Left lung (tissue), 10 donors: ENCODE data around the gene ZBTB21. TPM values are rescaled to one million over a fixed set of nuclear protein-coding genes. Genes with fewer than 3 reads are reported as not detected.

Experiments
- ATAC-seq: fragments of 200-7000 bp; cut with Tn5 transposase; one replicate; pipeline ENCODE4 v1.9.1; 2020; ENCODE audit warnings: moderate library complexity
- DNase-seq, 4 donors: peaks; one replicate each; pipeline ENCODE4 v3.0.0-alpha.2; 2013 to 2020
- H3K27ac ChIP-seq, 2 donors: fragments of 200-600 bp; sonication (generic) in 1 of 2; one replicate each; pipeline versions ENCODE4 v1.5.0 to v1.8.0; 2020 to 2021
- H3K27me3 ChIP-seq, 2 donors: fragments of 200-600 bp; sonication (generic) in 1 of 2; one replicate each; pipeline versions ENCODE4 v1.5.0 to v1.8.0; 2020 to 2021
- H3K36me3 ChIP-seq, 2 donors: fragments of 200-600 bp; sonication (generic) in 1 of 2; one replicate each; pipeline versions ENCODE4 v1.5.0 to v1.8.0; 2020 to 2021
- H3K4me1 ChIP-seq, 2 donors: fragments of 200-600 bp; one replicate each; pipeline ENCODE4 v1.8.0; 2021
- H3K4me3 ChIP-seq, 2 donors: fragments of 200-600 bp; sonication (generic) in 1 of 2; one replicate each; pipeline versions ENCODE4 v1.5.0 to v1.8.0; 2020 to 2021; ENCODE audit warnings: mild to moderate bottlenecking in 1 of 2
- H3K9me3 ChIP-seq, 2 donors: fragments of 200-600 bp; sonication (generic) in 1 of 2; one replicate each; pipeline versions ENCODE4 v1.5.0 to v1.8.0; 2020 to 2021
- intact Hi-C, 2 donors: fragments of 100-400 bp; cut with DNase I; formaldehyde crosslinking; loops; one replicate each; pipeline versions ENCODE4 v1.11.2 to v1.14.2; 2022
- polyA plus RNA-seq, 6 donors: library from polyadenylated mRNA; unstranded; fragments of 120-200 nt; gene quantifications; one replicate each; pipeline ENCODE4 v1.2.1, GENCODE V29; 2013; ENCODE audit not compliant: insufficient read length in 6 of 6
- total RNA-seq, 2 donors: library from RNA; stranded (reverse); fragmentation: NEBNext Ultra II Directional; extraction: Animal tissue kit (Norgen Biotek cat#: 25700); gene quantifications; one replicate each; pipeline ENCODE4 v1.2.1, GENCODE V29; 2021
- TF ChIP-seq, protein P1 (sequence below), 2 donors: fragments of 200-600 bp; sonication (generic) in 1 of 2; IDR thresholded peaks; one replicate each; pipeline versions ENCODE4 v1.5.0 to v1.8.0; 2021; ENCODE audit warnings: antibody characterized with exemption in 2 of 2
- donor health status: DM: no; HTN: yes; CAD: no.
- donor health status: DM: no; HTN: no; CAD: no.

Gene ZBTB21
- total and polyA plus RNA-seq, 8 donors, result 9.2 to 13.9 (median 10.7) TPM

DNA sequence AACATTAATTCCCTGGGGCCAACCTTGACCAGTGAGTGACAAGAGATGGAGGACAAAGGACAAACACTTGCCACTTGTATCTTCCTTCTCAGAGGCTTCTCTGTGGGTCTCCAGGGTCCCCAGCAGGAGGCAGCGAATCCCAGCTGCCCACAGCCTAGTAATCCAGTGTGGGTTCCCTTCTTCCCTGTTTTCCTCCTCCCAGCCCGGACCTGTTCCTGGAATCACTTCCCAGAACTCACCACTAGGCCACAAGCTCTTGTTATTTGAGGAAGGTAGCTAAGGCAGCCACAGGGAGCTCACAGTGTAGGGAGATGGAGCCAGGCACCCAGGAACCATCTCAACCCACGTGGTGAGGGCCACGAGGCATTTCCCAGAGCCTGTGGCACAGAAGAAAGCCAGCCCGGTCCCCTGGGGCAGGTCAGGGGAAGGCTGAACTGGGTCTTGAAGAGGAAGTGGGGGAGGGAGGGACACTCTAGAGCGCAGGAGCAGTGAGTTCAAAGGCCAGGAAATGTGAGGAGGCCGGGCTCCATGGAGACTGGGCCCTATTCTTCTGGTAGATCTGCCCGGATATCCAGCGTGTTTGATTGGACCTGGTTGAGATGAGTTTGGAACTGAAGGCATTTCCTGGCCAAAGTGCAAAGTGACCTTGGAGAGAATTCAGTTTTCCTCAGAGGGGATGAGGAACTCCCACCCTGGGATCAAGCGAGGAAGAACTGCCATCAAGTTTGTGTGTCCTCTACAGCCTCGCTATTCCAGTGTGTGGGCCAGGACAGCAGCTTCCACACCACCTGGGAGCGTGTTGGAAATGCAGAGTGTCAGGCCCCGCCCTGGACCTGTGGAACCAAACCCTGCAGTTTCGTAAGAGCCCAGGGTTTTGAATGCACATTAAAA is 36.1 kb downstream of the ZBTB21 start:
- DNase-seq (peak in 2 of 4 donors; percentile 34 to 41), ATAC-seq (peak; percentile 49)
- H3K27me3 ChIP-seq, result no peaks in the 10 kb centered on the region
- intact Hi-C loops, result no loop called here
- H3K9me3 ChIP-seq, result no peaks in the 10 kb centered on the region
- H3K4me1 ChIP-seq, result peaks cover 0 to 10% of the 10 kb centered on the region in 2 donors
- no peak overlapping the region for H3K27ac ChIP-seq
- H3K36me3 ChIP-seq, result no peaks in the 10 kb centered on the region
- TF ChIP-seq, protein P1, sequence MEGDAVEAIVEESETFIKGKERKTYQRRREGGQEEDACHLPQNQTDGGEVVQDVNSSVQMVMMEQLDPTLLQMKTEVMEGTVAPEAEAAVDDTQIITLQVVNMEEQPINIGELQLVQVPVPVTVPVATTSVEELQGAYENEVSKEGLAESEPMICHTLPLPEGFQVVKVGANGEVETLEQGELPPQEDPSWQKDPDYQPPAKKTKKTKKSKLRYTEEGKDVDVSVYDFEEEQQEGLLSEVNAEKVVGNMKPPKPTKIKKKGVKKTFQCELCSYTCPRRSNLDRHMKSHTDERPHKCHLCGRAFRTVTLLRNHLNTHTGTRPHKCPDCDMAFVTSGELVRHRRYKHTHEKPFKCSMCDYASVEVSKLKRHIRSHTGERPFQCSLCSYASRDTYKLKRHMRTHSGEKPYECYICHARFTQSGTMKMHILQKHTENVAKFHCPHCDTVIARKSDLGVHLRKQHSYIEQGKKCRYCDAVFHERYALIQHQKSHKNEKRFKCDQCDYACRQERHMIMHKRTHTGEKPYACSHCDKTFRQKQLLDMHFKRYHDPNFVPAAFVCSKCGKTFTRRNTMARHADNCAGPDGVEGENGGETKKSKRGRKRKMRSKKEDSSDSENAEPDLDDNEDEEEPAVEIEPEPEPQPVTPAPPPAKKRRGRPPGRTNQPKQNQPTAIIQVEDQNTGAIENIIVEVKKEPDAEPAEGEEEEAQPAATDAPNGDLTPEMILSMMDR (IDR thresholded peaks at IDR 0.05), result no peak
- no peak overlapping the region for H3K4me3 ChIP-seq

DNA sequence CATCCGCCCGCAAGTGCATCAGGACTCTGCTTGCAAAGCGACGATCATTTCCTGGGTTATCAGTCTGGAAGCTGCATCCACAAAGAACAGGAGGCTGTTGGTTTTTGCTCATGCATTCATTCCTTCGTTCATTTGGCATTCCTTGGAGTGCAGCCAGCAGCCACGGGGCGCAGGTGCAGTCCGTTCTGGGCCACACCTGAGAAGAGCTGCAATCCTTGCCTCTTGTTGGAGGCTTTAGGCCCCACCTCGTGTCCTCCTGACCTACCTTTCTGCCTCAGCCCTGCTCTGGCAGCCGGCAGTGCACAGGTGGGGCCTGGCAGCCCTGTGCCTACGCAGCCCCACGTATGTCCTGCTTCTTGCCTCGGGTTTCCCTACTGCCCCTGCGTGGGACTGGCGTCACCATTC is 36.7 kb downstream of the ZBTB21 start:
- peak in 2 of 4 donors; percentile 28 to 38 for DNase-seq
- Histone ChIP-seq H3K27ac (no peak overlapping the region), H3K9me3 (no peaks in the 10 kb centered on the region), H3K4me1 (peaks cover 0 to 10% of the 10 kb centered on the region in 2 donors), H3K27me3 (no peaks in the 10 kb centered on the region), H3K4me3 (no peak overlapping the region), H3K36me3 (no peaks in the 10 kb centered on the region)
- intact Hi-C loops, result no loop called here
- TF ChIP-seq, protein P1 (IDR thresholded peaks at IDR 0.05), result no peak
- no peak for ATAC-seq

DNA sequence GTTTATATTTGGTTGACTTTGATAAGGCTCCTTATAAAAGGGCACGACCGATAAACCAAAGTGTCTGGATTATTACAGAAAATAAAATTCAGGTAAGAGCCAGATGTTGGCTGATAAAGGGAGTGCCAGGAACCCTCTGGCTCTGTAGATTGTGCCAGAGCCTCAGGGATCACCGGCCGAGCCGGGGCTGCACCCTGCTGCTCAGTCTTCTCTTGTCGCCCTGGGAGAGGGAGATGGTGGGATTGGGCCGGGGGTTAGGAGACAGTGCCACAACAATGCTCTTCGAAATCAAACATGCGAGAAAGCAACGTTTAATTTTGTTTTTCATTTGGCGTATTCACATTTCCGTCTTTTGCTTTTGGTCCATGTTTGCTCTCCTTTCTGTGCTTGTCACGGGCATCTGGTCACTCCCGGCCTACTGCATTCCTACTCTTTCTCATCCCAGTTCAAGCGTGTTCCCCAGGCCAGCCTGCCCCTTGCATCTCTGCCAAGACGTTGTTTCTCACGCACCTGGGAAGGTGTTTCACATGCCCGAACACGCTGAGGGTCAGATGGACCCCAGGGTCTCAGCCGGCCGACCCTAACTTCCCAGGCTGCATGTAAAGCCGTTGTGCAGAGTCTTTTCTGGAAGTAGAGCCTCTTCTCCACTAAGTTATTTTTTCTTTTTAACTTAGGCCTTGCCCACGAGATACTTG is 37.5 kb downstream of the ZBTB21 start:
- intact Hi-C loops, result no loop called here
- Histone ChIP-seq H3K27me3 (no peaks in the 10 kb centered on the region), H3K36me3 (no peaks in the 10 kb centered on the region), H3K9me3 (no peaks in the 10 kb centered on the region), H3K27ac (no peak overlapping the region), H3K4me3 (no peak overlapping the region), H3K4me1 (peaks cover 0 to 10% of the 10 kb centered on the region in 2 donors)
- TF ChIP-seq, protein P1 (IDR thresholded peaks at IDR 0.05), result no peak
- ATAC-seq, result no peak
- peak in 1 of 4 donors; percentile 28 for DNase-seq

DNA sequence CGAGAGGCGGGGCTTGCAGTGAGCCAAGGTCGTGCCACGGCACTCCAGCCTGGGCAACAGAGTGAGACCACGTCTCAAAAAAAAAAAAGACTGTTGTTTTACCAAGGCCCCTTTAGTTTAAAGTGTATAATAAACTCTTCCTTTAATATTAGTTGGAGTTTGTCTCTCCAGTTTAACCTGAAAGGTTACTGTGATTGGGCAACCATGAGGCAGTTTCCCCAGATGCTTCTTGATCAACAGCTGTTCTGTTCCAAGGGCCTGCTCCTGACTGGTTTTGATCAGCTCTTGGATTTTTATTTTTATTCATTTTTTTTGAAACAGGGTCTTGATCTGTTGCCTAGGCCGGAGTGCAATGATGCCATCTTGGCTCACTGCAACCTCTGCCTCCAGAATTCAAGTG is 38.3 kb downstream of the ZBTB21 start:
- Histone ChIP-seq H3K36me3 (no peaks in the 10 kb centered on the region), H3K9me3 (no peaks in the 10 kb centered on the region), H3K4me3 (no peak overlapping the region), H3K27me3 (no peaks in the 10 kb centered on the region), H3K27ac (no peak overlapping the region), H3K4me1 (peaks cover 0 to 10% of the 10 kb centered on the region in 2 donors)
- ATAC-seq, result no peak
- peak in 1 of 4 donors; percentile 24 for DNase-seq
- TF ChIP-seq, protein P1 (IDR thresholded peaks at IDR 0.05), result no peak
- intact Hi-C loops, result no loop called here
